DMS 273 (cell line): ENCODE measurements around the gene TNNI3K.

ENCODE experiments used
- DNase-seq: peaks from one replicate; lab custom pipeline; 2025; ENCODE audit not compliant: unreplicated experiment; lab: John Stamatoyannopoulos, UW

The TNNI3K gene

GRCh38 chr1:74432325-74432724, 197.1 kb downstream of the TNNI3K start:
- DNase-seq, result no peak

- DNase-seq, result no peak
These were observed 199.1 kb downstream of the TNNI3K start for GRCh38 chr1:74434321-74434720.

- DNase-seq, result no peak
These were observed 200.9 kb downstream of the TNNI3K start for GRCh38 chr1:74436078-74436477.

GRCh38 chr1:74437035-74437434, 201.8 kb downstream of the TNNI3K start:
- no peak for DNase-seq

- DNase-seq, result no peak
These were observed 216.8 kb downstream of the TNNI3K start for GRCh38 chr1:74452035-74452434.

- DNase-seq, result no peak
These were observed 218.1 kb downstream of the TNNI3K start for GRCh38 chr1:74453277-74453676.

- no peak for DNase-seq
These were observed 220.2 kb downstream of the TNNI3K start for GRCh38 chr1:74455390-74455789.

GRCh38 chr1:74457253-74457652, 222.1 kb downstream of the TNNI3K start:
- DNase-seq, result no peak

- DNase-seq, result no peak
These were observed 228.3 kb downstream of the TNNI3K start for GRCh38 chr1:74463333-74463988.

GRCh38 chr1:74464037-74464436, 228.8 kb downstream of the TNNI3K start:
- no peak for DNase-seq

GRCh38 chr1:74465193-74465681, 230.1 kb downstream of the TNNI3K start:
- DNase-seq, result no peak

- no peak for DNase-seq
These were observed 232.7 kb downstream of the TNNI3K start for GRCh38 chr1:74467786-74468377.

- DNase-seq, result peak; percentile 71
These were observed 233.9 kb downstream of the TNNI3K start for GRCh38 chr1:74468982-74469603.

- no peak for DNase-seq
These were observed 235.1 kb downstream of the TNNI3K start for GRCh38 chr1:74470251-74470650.

GRCh38 chr1:74470936-74471335, 235.7 kb downstream of the TNNI3K start:
- no peak for DNase-seq

GRCh38 chr1:74471470-74471869, 236.3 kb downstream of the TNNI3K start:
- no peak for DNase-seq

- no peak for DNase-seq
These were observed 239.4 kb downstream of the TNNI3K start for GRCh38 chr1:74474585-74474984.

GRCh38 chr1:74478979-74479378, 243.8 kb downstream of the TNNI3K start:
- DNase-seq, result no peak

GRCh38 chr1:74480068-74480467, 244.9 kb downstream of the TNNI3K start:
- no peak for DNase-seq

- no peak for DNase-seq
These were observed 246.4 kb downstream of the TNNI3K start for GRCh38 chr1:74481607-74482006.

GRCh38 chr1:74485622-74486021, 250.4 kb downstream of the TNNI3K start:
- peak; percentile 86 for DNase-seq

- no peak for DNase-seq
These were observed 250.8 kb downstream of the TNNI3K start for GRCh38 chr1:74486036-74486435.
